Activated T-helper 2 cell treated with anti-CD3 and anti-CD28 coated beads, Interferon-gamma antibody, Interleukin-2, Interleukin-4, amounts not matched to agents 10 μg/mL and 5 μg/mL and 100 μg/mL, durations not matched to agents 14 hours and 24 hours and 36 hours (primary cell): ENCODE data around the gene OVCA2. TPM values are rescaled to one million over a fixed set of nuclear protein-coding genes. Genes with fewer than 3 reads are reported as not detected.
"Not testable (repeated sequence)": the region's sequence is repeated elsewhere in the genome, so short reads cannot be mapped to it uniquely, and the experiment has no call there.

Experiments
- DNase-seq: peaks from one replicate; pipeline ENCODE4 v3.0.0; 2021; ENCODE audit warnings: low spot score
- H3K27ac Mint-ChIP-seq: one replicate; pipeline ENCODE4 v1.8.0; 2021; ENCODE audit warnings: mixed read lengths
- H3K27me3 Mint-ChIP-seq: one replicate; pipeline ENCODE4 v1.8.0; 2021; ENCODE audit warnings: low read depth, mixed read lengths
- H3K36me3 Mint-ChIP-seq: one replicate; pipeline ENCODE4 v1.8.0; 2021; ENCODE audit warnings: low read depth, mixed read lengths
- H3K4me1 Mint-ChIP-seq: one replicate; pipeline ENCODE4 v1.8.0; 2021; ENCODE audit warnings: low read depth, mixed read lengths
- H3K4me3 Mint-ChIP-seq: one replicate; pipeline ENCODE4 v1.8.0; 2021; ENCODE audit warnings: low read depth, mild to moderate bottlenecking, moderate library complexity, mixed read lengths
- H3K9me3 Mint-ChIP-seq: one replicate; pipeline ENCODE4 v1.8.0; 2021; ENCODE audit warnings: mixed read lengths
- intact Hi-C: fragments of 100-400 bp; cut with micrococcal nuclease; formaldehyde crosslinking; loops from one replicate; pipeline ENCODE4 v1.15.1; 2023
- total RNA-seq: library from RNA; stranded (reverse); gene quantifications from 2 replicates; pipeline ENCODE4 v1.2.3, GENCODE V29; 2022

OVCA2 gene
- total RNA-seq, 1 donor from 2014 or later = 29.9 TPM

DNA sequence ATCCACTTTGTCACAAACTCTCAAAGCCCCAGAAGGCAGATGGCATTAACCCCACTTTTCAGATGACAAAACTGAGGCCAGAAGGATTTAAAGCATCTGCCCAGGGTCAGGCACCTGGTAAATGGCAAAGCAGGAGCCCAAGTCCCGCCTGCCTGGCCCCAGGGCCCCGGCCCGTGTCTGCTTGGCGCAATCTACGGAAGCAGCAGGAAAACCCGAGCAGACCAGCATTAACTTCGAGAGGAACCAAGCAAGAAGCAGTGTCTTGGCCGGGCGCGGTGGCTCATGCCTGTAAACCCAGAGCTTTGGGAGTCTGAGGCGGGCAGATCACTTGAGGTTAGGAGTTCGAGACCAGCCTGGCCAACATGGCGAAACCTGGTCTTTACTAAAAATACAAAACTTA is 38.3 kb upstream of the OVCA2 start:
- no peaks in the 10 kb centered on the region for H3K9me3 Mint-ChIP-seq
- no peaks in the 10 kb centered on the region for H3K4me1 Mint-ChIP-seq
- H3K4me3 Mint-ChIP-seq = no peak overlapping the region

GRCh38 chr17:2004435-2004952 is 37.3 kb upstream of the OVCA2 start:
- intact Hi-C loops = no loop called here
- H3K4me1 Mint-ChIP-seq = no peaks in the 10 kb centered on the region
- H3K27ac Mint-ChIP-seq = no peak overlapping the region
- no peaks in the 10 kb centered on the region for H3K9me3 Mint-ChIP-seq
- peaks cover 5% of the 10 kb centered on the region for H3K27me3 Mint-ChIP-seq
- H3K36me3 Mint-ChIP-seq = no peaks in the 10 kb centered on the region
- no peak for DNase-seq
- H3K4me3 Mint-ChIP-seq = no peak overlapping the region

More for the DNA sequence above, 38.3 kb upstream of the OVCA2 start:
- Mint-ChIP-seq H3K27me3 (peaks cover 12% of the 10 kb centered on the region), H3K27ac (no peak overlapping the region), H3K36me3 (no peaks in the 10 kb centered on the region)
- intact Hi-C loops = no loop called here
- no peak for DNase-seq

DNA sequence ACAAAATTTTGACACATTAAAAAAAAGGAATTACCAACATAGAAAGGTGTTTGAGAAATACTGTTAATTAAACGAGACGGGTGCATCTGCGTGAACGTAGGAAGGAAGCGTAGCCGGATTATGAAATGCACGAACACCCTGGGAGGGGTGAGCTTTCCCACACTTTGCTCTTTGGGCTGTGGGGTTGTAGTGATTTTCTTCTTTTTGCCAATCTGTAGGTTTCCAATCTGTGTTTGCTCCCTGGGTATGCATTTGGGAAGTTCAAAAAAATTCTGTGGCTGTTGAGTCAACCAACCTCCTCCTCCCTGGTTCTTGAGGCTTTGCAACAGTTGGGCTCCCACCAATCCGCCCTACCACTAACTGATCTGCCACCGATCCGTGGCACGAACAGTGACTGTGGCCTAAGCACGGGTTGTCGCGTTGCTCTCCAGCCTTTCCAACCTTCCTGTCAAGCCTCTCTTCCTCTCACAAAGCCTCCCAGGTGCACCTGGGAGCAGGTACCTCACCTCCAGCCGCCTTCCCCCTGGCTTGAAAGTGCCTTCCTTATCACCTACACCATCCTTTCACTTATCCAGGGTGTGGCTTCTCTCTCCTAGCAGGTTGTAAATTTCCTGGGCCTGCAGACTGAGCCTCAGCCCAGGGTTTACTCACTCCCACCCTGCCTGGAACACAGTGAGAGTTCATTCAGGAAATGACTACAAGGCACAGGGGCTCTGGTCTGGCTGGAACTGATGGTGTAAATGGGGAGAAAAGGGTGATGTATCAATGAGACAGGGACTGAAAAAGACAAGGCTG is 33.3 kb upstream of the OVCA2 start:
- Mint-ChIP-seq H3K9me3 (no peaks in the 10 kb centered on the region), H3K4me3 (no peak overlapping the region), H3K27me3 (peaks cover 2% of the 10 kb centered on the region), H3K27ac (no peak overlapping the region), H3K36me3 (no peaks in the 10 kb centered on the region), H3K4me1 (no peaks in the 10 kb centered on the region)
- DNase-seq = no peak
- intact Hi-C loops = no loop called here

DNA sequence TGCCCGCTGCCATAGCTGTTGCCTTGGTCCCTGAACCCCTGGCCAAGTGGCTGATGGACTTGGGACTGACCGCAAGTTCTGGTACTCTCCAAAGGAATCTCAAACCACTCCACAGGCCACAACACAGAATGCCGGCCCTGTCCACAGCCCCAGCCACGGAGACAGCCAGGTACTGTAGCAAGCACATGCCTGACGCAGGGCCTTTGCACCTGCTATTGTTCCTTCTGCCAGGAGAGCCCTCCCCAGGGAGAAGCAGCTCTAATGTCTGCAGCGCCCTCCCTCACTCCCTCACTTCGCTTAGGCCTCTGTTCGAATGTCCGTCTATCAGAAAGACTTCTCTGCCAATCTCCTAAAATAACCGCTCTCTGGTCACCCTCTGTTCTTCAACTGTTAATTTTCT is 32.1 kb upstream of the OVCA2 start:
- H3K27ac Mint-ChIP-seq = no peak overlapping the region
- H3K36me3 Mint-ChIP-seq = no peaks in the 10 kb centered on the region
- no peaks in the 10 kb centered on the region for H3K9me3 Mint-ChIP-seq
- no peak for DNase-seq
- H3K4me1 Mint-ChIP-seq = no peaks in the 10 kb centered on the region
- no peak overlapping the region for H3K4me3 Mint-ChIP-seq
- H3K27me3 Mint-ChIP-seq = peaks cover 2% of the 10 kb centered on the region
- intact Hi-C loops = no loop called here

- H3K4me1 Mint-ChIP-seq = no peaks in the 10 kb centered on the region
- intact Hi-C loops = no loop called here
- no peak for DNase-seq
- no peaks in the 10 kb centered on the region for H3K36me3 Mint-ChIP-seq
- H3K9me3 Mint-ChIP-seq = no peaks in the 10 kb centered on the region
- H3K4me3 Mint-ChIP-seq = no peak overlapping the region
- H3K27me3 Mint-ChIP-seq = peaks cover 2% of the 10 kb centered on the region
- no peak overlapping the region for H3K27ac Mint-ChIP-seq
Measured at GRCh38 chr17:2011411-2012371, 30.1 kb upstream of the OVCA2 start.

GRCh38 chr17:2012499-2012898 is 29.3 kb upstream of the OVCA2 start:
- Mint-ChIP-seq H3K27me3 (peaks cover 3% of the 10 kb centered on the region), H3K4me1 (no peaks in the 10 kb centered on the region), H3K36me3 (no peaks in the 10 kb centered on the region), H3K9me3 (no peaks in the 10 kb centered on the region), H3K27ac (no peak overlapping the region), H3K4me3 (no peak overlapping the region)
- DNase-seq = no peak
- intact Hi-C loops = no loop called here

DNA sequence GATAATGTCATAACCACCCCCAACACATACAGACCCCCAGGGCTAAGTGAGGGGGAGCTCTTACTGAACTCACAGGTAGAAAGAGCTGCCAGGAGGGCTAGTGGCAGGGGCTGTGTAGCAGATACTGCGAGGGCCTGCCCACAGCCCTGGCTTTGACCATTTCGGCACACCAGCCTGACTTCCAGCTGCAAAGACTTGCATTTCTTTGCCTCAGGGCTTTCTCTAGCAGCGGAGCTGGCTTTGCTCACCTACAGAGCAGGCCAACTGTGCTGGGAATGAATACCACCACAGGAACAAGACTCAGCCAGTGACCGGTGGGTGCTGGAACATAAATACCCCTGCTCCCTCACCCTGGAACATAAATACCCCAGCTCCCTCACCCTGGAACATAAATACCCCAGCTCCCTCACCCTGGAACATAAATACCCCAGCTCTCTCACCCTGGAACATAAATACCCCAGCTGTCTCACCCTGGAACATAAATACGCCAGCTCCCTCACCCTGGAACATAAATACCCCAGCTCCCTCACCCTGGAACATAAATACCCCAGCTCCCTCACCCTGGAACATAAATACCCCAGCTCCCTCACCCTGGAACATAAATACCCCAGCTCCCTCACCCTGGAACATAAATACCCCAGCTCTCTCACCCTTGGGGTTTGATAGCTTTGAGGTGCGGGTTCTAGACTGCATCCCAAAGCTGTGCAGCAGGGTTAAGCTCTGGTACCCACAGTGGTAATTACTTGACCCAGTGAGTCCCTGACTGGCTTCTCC is 28.4 kb upstream of the OVCA2 start:
- intact Hi-C loops, DNase-seq, H3K36me3 Mint-ChIP-seq, H3K4me3 Mint-ChIP-seq, H3K9me3 Mint-ChIP-seq, H3K4me1 Mint-ChIP-seq, H3K27ac Mint-ChIP-seq: not testable (repeated sequence)
- H3K27me3 Mint-ChIP-seq = peaks cover 12% of the 10 kb centered on the region

DNA sequence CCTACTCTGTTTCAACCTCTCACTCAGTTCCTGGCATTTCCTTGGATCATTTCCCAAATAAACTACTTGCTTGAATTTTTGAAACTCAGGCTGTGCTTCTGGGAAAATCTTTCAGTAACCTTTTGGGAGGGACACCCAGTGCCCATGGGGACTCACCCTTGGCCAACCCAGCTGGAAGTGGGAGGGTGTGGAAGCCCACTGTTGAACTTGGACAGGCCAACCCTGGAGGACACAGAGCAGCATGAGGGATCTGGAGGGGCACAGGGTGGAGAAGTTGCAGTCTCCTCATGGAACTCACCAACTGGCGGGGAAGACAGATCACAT is 27.9 kb upstream of the OVCA2 start:
- intact Hi-C loops = no loop called here
- H3K27me3 Mint-ChIP-seq = peaks cover 15% of the 10 kb centered on the region

GRCh38 chr17:2015314-2015713 is 26.5 kb upstream of the OVCA2 start:
- no peaks in the 10 kb centered on the region for H3K4me1 Mint-ChIP-seq
- no peak overlapping the region for H3K27ac Mint-ChIP-seq
- H3K27me3 Mint-ChIP-seq = peaks cover 26% of the 10 kb centered on the region
- H3K9me3 Mint-ChIP-seq = no peaks in the 10 kb centered on the region
- H3K4me3 Mint-ChIP-seq = no peak overlapping the region
- no peaks in the 10 kb centered on the region for H3K36me3 Mint-ChIP-seq
- DNase-seq = no peak
- intact Hi-C loops = no loop called here

More for the DNA sequence above, 27.9 kb upstream of the OVCA2 start:
- DNase-seq = no peak
- Mint-ChIP-seq H3K27ac (no peak overlapping the region), H3K4me1 (no peaks in the 10 kb centered on the region), H3K9me3 (no peaks in the 10 kb centered on the region), H3K4me3 (no peak overlapping the region), H3K36me3 (no peaks in the 10 kb centered on the region)

DNA sequence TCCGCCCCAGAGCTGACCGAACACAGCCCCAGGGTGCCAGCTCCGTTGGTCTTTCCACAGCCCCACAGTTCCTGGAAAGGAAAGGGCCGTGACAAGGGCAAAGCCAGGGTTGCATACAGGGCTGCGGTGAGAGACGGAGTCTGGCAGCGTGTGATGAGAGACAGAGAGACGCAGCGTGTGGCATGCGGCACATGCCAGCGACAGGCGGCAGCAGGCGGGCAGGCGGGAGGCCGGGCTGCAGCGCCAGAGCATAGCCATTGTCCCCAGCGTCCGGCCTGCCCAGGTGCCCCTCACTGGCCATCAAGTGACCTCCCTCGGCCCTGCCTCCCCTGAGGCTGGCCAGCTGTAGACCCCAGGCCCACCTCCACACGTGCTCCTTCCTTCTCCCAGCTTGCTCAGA is 25.3 kb upstream of the OVCA2 start:
- Mint-ChIP-seq H3K27me3 (peaks cover 36% of the 10 kb centered on the region), H3K27ac (no peak overlapping the region), H3K4me3 (no peak overlapping the region), H3K9me3 (no peaks in the 10 kb centered on the region), H3K36me3 (no peaks in the 10 kb centered on the region), H3K4me1 (no peaks in the 10 kb centered on the region)
- DNase-seq = no peak
- intact Hi-C loops = no loop called here

GRCh38 chr17:2017274-2017941 is 24.4 kb upstream of the OVCA2 start:
- Mint-ChIP-seq H3K9me3 (no peaks in the 10 kb centered on the region), H3K4me1 (no peaks in the 10 kb centered on the region), H3K27me3 (peaks cover 37% of the 10 kb centered on the region), H3K36me3 (no peaks in the 10 kb centered on the region), H3K27ac (no peak overlapping the region), H3K4me3 (no peak overlapping the region)
- intact Hi-C loops = no loop called here
- DNase-seq = no peak
